GM12878 (cell line): ENCODE results near the gene MMP3. TPM values are rescaled to one million over a fixed set of nuclear protein-coding genes. Genes with fewer than 3 reads are reported as not detected.

Source experiments
- ATAC-seq: fragments of 200-7000 bp; cut with Tn5 transposase; 3 replicates; pipeline ENCODE4 v1.9.1; 2020; ENCODE audit warnings: mild to moderate bottlenecking, moderate library complexity
- BruUV-seq: library from RNA; stranded (reverse); fragments of 400-500 nt; replicated peaks from 2 replicates; lab custom pipeline; 2021; lab: Mats Ljungman, UMichigan
- CTCF ChIA-PET: fragments of 300-600 bp; sonication (Branson Sonifier 250); formaldehyde crosslinking; extraction: SDS; loops from one replicate; lab custom pipeline; 2021; ENCODE audit warnings: inconsistent platforms; lab: Yijun Ruan, JAX
- POLR2A ChIA-PET: fragments of 350-600 bp; formaldehyde crosslinking; extraction: SDS; loops from one replicate; lab custom pipeline; 2021; ENCODE audit warnings: inconsistent platforms; lab: Charles Lee
- RAD21 ChIA-PET: fragments of 300-600 bp; sonication (Branson Sonifier 250); formaldehyde crosslinking; loops from one replicate; lab custom pipeline; 2023; ENCODE audit warnings: antibody characterized with exemption; ENCODE audit not compliant: unreplicated experiment; lab: Charles Lee
- SMC1A ChIA-PET: fragments of 300-600 bp; sonication (Branson Sonifier 250); formaldehyde crosslinking; loops from one replicate; lab custom pipeline; 2023; ENCODE audit not compliant: unreplicated experiment, uncharacterized antibody; lab: Charles Lee
- DNase-seq: peaks from one replicate; pipeline ENCODE4 v3.0.0-alpha.2; 2011; ENCODE audit warnings: low read depth, low spot score
- FAIRE-seq: peaks from 3 replicates; lab custom pipeline; 2011; peaks lifted over from hg19 to GRCh38; lab: Jason Lieb, UNC
- H2AFZ ChIP-seq: 2 replicates; pipeline ENCODE4 v1.6.0; 2011; ENCODE audit warnings: low read depth, low read length, control low read depth; ENCODE audit not compliant: control insufficient read depth
- H3K27ac ChIP-seq: 2 replicates; pipeline ENCODE4 v1.5.1; 2011; ENCODE audit warnings: control low read depth; ENCODE audit not compliant: control insufficient read depth, insufficient read depth
- H3K27me3 ChIP-seq, 2 experiments: replicated peaks in 1 of 2; 2 replicates each; pipeline versions ENCODE4 v1.6.0 to v1.6.1; 2011; ENCODE audit warnings: low read length in 1 of 2; ENCODE audit not compliant: control insufficient read depth in 2 of 2, insufficient read depth in 2 of 2
- H3K36me3 ChIP-seq, 2 experiments: 2 replicates each; pipeline ENCODE4 v1.5.1; 2011; ENCODE audit warnings: low read length in 1 of 2; ENCODE audit not compliant: control insufficient read depth in 2 of 2, insufficient read depth in 2 of 2
- H3K4me1 ChIP-seq: 2 replicates; pipeline ENCODE4 v1.6.1; 2011; ENCODE audit warnings: mild to moderate bottlenecking, low read length, moderate library complexity, mixed read lengths; ENCODE audit not compliant: control insufficient read depth, insufficient read depth
- H3K4me2 ChIP-seq: 2 replicates; pipeline ENCODE4 v1.6.0; 2011; ENCODE audit warnings: control low read depth; ENCODE audit not compliant: control insufficient read depth, insufficient read depth
- H3K4me3 ChIP-seq: fragments of 200-600 bp; sonication (generic); 2 replicates; pipeline ENCODE4 v1.5.1; 2016
- H3K79me2 ChIP-seq: 2 replicates; pipeline ENCODE4 v1.6.0; 2011; ENCODE audit warnings: low read length; ENCODE audit not compliant: control insufficient read depth, insufficient read depth
- H3K9ac ChIP-seq: 2 replicates; pipeline ENCODE4 v1.8.0; 2011; ENCODE audit warnings: low read length, control low read depth, mixed read lengths; ENCODE audit not compliant: control insufficient read depth, insufficient read depth
- H3K9me3 ChIP-seq: replicated peaks from 3 replicates; pipeline ENCODE4 v1.5.1; 2011; ENCODE audit warnings: mild to moderate bottlenecking, low read length; ENCODE audit not compliant: control insufficient read depth, insufficient read depth
- H4K20me1 ChIP-seq: 2 replicates; pipeline ENCODE4 v1.6.0; 2011; ENCODE audit not compliant: control insufficient read depth, insufficient read depth
- BMI1 ChIP-seq: fragments of 450-650 bp; IDR thresholded peaks from 2 replicates; pipeline ENCODE4 v1.6.1; 2016; ENCODE audit warnings: mild to moderate bottlenecking, moderate library complexity, borderline replicate concordance
- IKZF1 ChIP-seq: fragments of 450-650 bp; conservative IDR thresholded peaks from 2 replicates; pipeline ENCODE4 v1.6.1; 2017; ENCODE audit warnings: antibody characterized with exemption, mild to moderate bottlenecking
- JUND ChIP-seq: IDR thresholded peaks from 2 replicates; pipeline ENCODE4 v1.6.1; 2012; ENCODE audit warnings: low read depth, mild to moderate bottlenecking, low read length, improper control_type of control experiment, moderate library complexity
- MYB ChIP-seq: fragments of 150-350 bp; IDR thresholded peaks from 2 replicates; pipeline ENCODE4 v1.6.1; 2014; ENCODE audit warnings: mild to moderate bottlenecking, low read depth, low read length, borderline replicate concordance
- NBN ChIP-seq: fragments of 450-650 bp; IDR thresholded peaks from 2 replicates; pipeline ENCODE4 v1.6.1; 2016
- STAT3 ChIP-seq: IDR thresholded peaks from 2 replicates; pipeline ENCODE4 v1.6.1; 2011; ENCODE audit warnings: low read depth, low read length, improper control_type of control experiment
- SUPT20H ChIP-seq: IDR thresholded peaks from 2 replicates; pipeline ENCODE4 v1.6.1; 2011; ENCODE audit warnings: low read depth, mild to moderate bottlenecking, low read length, moderate library complexity, borderline replicate concordance; ENCODE audit not compliant: control insufficient read depth
- TBL1XR1 ChIP-seq: IDR thresholded peaks from 2 replicates; pipeline ENCODE4 v1.6.1; 2012; ENCODE audit warnings: low read depth, low read length, improper control_type of control experiment
- USF1 ChIP-seq: IDR thresholded peaks from 2 replicates; pipeline ENCODE4 v1.6.1; 2011; ENCODE audit warnings: borderline replicate concordance, low read depth, mild to moderate bottlenecking, moderate library complexity, mixed read lengths, low read length; ENCODE audit not compliant: insufficient read depth; ENCODE audit errors: extremely low read length
- ZBTB40 ChIP-seq: fragments of 450-650 bp; IDR thresholded peaks from 2 replicates; pipeline ENCODE4 v1.6.1; 2016; ENCODE audit warnings: mild to moderate bottlenecking, moderate library complexity, borderline replicate concordance
- ZSCAN29 ChIP-seq: fragments of 450-650 bp; IDR thresholded peaks from 2 replicates; pipeline ENCODE4 v1.6.1; 2017; ENCODE audit warnings: mild to moderate bottlenecking, moderate library complexity
- ZZZ3 ChIP-seq: IDR thresholded peaks from 2 replicates; pipeline ENCODE4 v1.6.1; 2011; ENCODE audit warnings: low read depth; ENCODE audit not compliant: control insufficient read depth, insufficient read length
- WGBS: methylation state at CpG from one replicate; pipeline ENCODE4 v1.1.6; 2016; ENCODE audit warnings: low lambda C conversion rate; ENCODE audit not compliant: insufficient replicate concordance, insufficient coverage; ENCODE audit errors: missing lambda C conversion rate; 5-methylcytosine and 5-hydroxymethylcytosine counted together
- in situ Hi-C: fragments of 300-500 bp; cut with MboI; formaldehyde crosslinking; loops from 9 replicates; pipeline ENCODE4 v1.14.3; 2018; ENCODE audit warnings: mixed read lengths
- intact Hi-C: fragments of 100-400 bp; cut with micrococcal nuclease; formaldehyde crosslinking; loops from one replicate; pipeline ENCODE4 v1.14.2; 2022; ENCODE audit not compliant: unreplicated experiment
- polyA plus RNA-seq, 11 experiments: library from polyadenylated mRNA; depleted of rRNA in 4 of 11; unstranded in 6 of 11; stranded (reverse) in 5 of 11; fragments of >200 nt; fragmentation: Nextera tagmentation in 4 of 11; fragmentation: Illumina TruSeq in 1 of 11; extraction: Ambion mirVana in 4 of 11; extraction: Trizol in 1 of 11; gene quantifications; 1 replicate in 1 of 11; 2 replicates in 10 of 11; pipeline versions ENCODE4 v1.2.1 to v1.2.3, GENCODE V29; 2011 to 2016; ENCODE audit warnings: inconsistent platforms in 2 of 11, missing spikeins in 2 of 11, low read depth in 1 of 11
- total RNA-seq, 4 experiments: library from RNA; depleted of rRNA in 3 of 4; stranded (reverse); fragments of >200 nt in 3 of 4; fragmentation: Illumina TruSeq in 1 of 4; extraction: Trizol in 1 of 4; gene quantifications; 2 replicates each; pipeline versions ENCODE4 v1.2.1 to v1.2.3, GENCODE V29; 2013 to 2021

MMP3 gene
- total and polyA plus RNA-seq, 10 of the 15 experiments (the other 5 are each of a cell fraction or from before 2014, with no cell fraction given), result 0.02 to 1.2 TPM; not detected in 8

GRCh38 chr11:102853055-102853454 lies 9.6 kb upstream of the MMP3 start:
- ATAC-seq (no peak), DNase-seq (no peak), FAIRE-seq (no peak)
- RAD21 ChIA-PET, result no interaction called here
- Histone ChIP-seq H3K36me3 (no peaks in the 10 kb centered on the region), H3K4me2 (no peak overlapping the region), H3K4me3 (no peak overlapping the region), H3K4me1 (no peaks in the 10 kb centered on the region), H3K27ac (no peak overlapping the region), H3K9me3 (no peaks in the 10 kb centered on the region), H2AFZ (no peak overlapping the region), H3K79me2 (no peaks in the 10 kb centered on the region), H4K20me1 (no peaks in the 10 kb centered on the region), H3K9ac (no peak overlapping the region), H3K27me3 (no peaks in the 10 kb centered on the region; a peak in 1 of 4 replicates)
- WGBS, result 2% methylated on average over 3 of the region's 3 CpGs
- no TSS peak for BruUV-seq
- TF ChIP-seq BMI1 (no peak), MYB (no peak), ZSCAN29 (no peak), NBN (no peak)
- SMC1A ChIA-PET, result no interaction called here
- in situ Hi-C loops, result no loop called here
- CTCF ChIA-PET, result no interaction called here
- intact Hi-C loops, result no loop called here
- POLR2A ChIA-PET, result no interaction called here

- Histone ChIP-seq H3K9ac (no peak overlapping the region), H3K4me3 (no peak overlapping the region), H3K4me2 (no peak overlapping the region), H3K4me1 (no peaks in the 10 kb centered on the region), H3K9me3 (no peaks in the 10 kb centered on the region), H3K79me2 (no peaks in the 10 kb centered on the region), H3K27ac (no peak overlapping the region), H2AFZ (no peak overlapping the region), H4K20me1 (no peaks in the 10 kb centered on the region), H3K36me3 (no peaks in the 10 kb centered on the region), H3K27me3 (no peaks in the 10 kb centered on the region; a peak in 1 of 4 replicates)
- intact Hi-C loops (no loop called here), in situ Hi-C loops (no loop called here)
- ChIA-PET SMC1A (interaction anchor here (0.8 to 1.3 kb wide), 3 partner anchors 11 to 19 kb away, joined by 3 to 4 read pairs (median 3); no protein-coding TSS in a partner anchor), POLR2A (no interaction called here), RAD21 (no interaction called here), CTCF (no interaction called here)
- no peak for FAIRE-seq
- 6% methylated on average over 7 of the region's 7 CpGs for WGBS
- no peak for DNase-seq
- no TSS peak for BruUV-seq
- ATAC-seq, result no peak
- no peak for TF ChIP-seq TBL1XR1
- no peak for TF ChIP-seq ZZZ3
- no peak for TF ChIP-seq STAT3
- no peak for TF ChIP-seq SUPT20H
- no peak for TF ChIP-seq USF1
- TF ChIP-seq JUND, result no peak
- no peak for TF ChIP-seq IKZF1
- TF ChIP-seq MYB, result no peak
- TF ChIP-seq ZBTB40, result no peak
Measured at GRCh38 chr11:102850973-102851745, 7.8 kb upstream of the MMP3 start.
